Thyroid gland (tissue), 4 donors: ENCODE results near the gene CAMKMT. TPM values are rescaled to one million over a fixed set of nuclear protein-coding genes. Genes with fewer than 3 reads are reported as not detected.

Experiments
- DNase-seq, 2 donors: peaks; one replicate each; pipeline ENCODE4 v3.0.0-alpha.2; 2019
- H3K27ac ChIP-seq, 3 donors: fragments of 200-600 bp; sonication (generic); 1 replicate in 2 of 3; 2 replicates in 1 of 3; pipeline ENCODE4 v1.5.1; 2016 to 2019; ENCODE audit warnings: mild to moderate bottlenecking in 1 of 3, moderate library complexity in 1 of 3
- H3K27me3 ChIP-seq: fragments of 200-600 bp; sonication (generic); one replicate; pipeline ENCODE4 v1.5.1; 2019
- H3K36me3 ChIP-seq, 2 donors: fragments of 200-600 bp; sonication (generic); one replicate each; pipeline ENCODE4 v1.5.1; 2016 to 2019
- H3K4me1 ChIP-seq, 2 donors: fragments of 200-600 bp; sonication (generic); one replicate each; pipeline ENCODE4 v1.5.1; 2017 to 2019
- H3K4me3 ChIP-seq, 3 donors: fragments of 200-600 bp; sonication (generic); replicated peaks in 1 of 3; 1 replicate in 2 of 3; 2 replicates in 1 of 3; pipeline ENCODE4 v1.5.1; 2016; ENCODE audit warnings: mild to moderate bottlenecking in 1 of 3
- H3K9me3 ChIP-seq: fragments of 200-600 bp; sonication (generic); one replicate; pipeline ENCODE4 v1.5.1; 2017
- POLR2A ChIP-seq, 2 donors: fragments of 450-650 bp; IDR thresholded peaks; one replicate each; pipeline ENCODE4 v1.6.1; 2017; ENCODE audit warnings: antibody characterized with exemption in 2 of 2, mild to moderate bottlenecking in 2 of 2, moderate library complexity in 1 of 2
- WGBS, 2 donors: methylation state at CpG; one replicate each; pipeline ENCODE4 v1.1.5; 2017; 5-methylcytosine and 5-hydroxymethylcytosine counted together
- intact Hi-C: fragments of 100-400 bp; cut with DNase I; formaldehyde crosslinking; loops from one replicate; pipeline ENCODE4 v1.15.1; 2023
- total RNA-seq, 4 donors: library from RNA; depleted of rRNA; stranded (reverse); fragments of >200 nt; gene quantifications; one replicate each; pipeline ENCODE4 v1.2.3, GENCODE V29; 2016
- TF ChIP-seq, protein P1 (sequence below), 6 experiments: fragments of 200-600 bp in 3 of 6; fragments of 450-650 bp in 3 of 6; sonication (generic) in 3 of 6; IDR thresholded peaks; one replicate each; pipeline ENCODE4 v1.5.1; 2016 to 2019; ENCODE audit warnings: antibody characterized with exemption in 6 of 6, mild to moderate bottlenecking in 2 of 6, inconsistent platforms in 1 of 6, moderate library complexity in 1 of 6

The CAMKMT gene
- total RNA-seq, 4 donors from 2014 or later = 13.5 to 23.7 (median 17.2) TPM

DNA sequence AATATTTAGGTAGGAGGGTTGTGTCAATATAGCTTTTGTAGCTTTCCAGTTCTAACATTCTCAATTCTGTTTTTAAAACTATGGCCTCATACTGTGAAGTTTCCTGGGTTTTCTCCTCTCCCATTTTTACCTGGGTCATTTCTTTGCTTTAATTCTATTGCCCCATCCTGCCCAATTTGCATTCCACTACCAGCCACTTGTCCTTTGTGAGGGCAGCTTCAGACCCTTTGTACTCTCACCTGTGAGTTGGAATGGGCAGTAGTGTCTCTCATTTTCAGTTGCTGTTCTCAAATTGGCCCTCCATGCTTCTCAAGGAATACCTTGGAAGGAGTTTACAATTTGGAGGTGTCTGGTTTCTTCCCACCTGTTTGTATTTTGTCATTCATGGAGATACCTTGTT is 108.4 kb downstream of the CAMKMT start:
- no peak for DNase-seq
- Histone ChIP-seq H3K27ac (no peak overlapping the region), H3K4me1 (no peaks in the 10 kb centered on the region), H3K9me3 (no peaks in the 10 kb centered on the region), H3K4me3 (no peak overlapping the region), H3K36me3 (no peaks in the 10 kb centered on the region), H3K27me3 (no peaks in the 10 kb centered on the region)
- no peak for TF ChIP-seq POLR2A (IDR thresholded peaks at IDR 0.05)
- TF ChIP-seq, protein P1, sequence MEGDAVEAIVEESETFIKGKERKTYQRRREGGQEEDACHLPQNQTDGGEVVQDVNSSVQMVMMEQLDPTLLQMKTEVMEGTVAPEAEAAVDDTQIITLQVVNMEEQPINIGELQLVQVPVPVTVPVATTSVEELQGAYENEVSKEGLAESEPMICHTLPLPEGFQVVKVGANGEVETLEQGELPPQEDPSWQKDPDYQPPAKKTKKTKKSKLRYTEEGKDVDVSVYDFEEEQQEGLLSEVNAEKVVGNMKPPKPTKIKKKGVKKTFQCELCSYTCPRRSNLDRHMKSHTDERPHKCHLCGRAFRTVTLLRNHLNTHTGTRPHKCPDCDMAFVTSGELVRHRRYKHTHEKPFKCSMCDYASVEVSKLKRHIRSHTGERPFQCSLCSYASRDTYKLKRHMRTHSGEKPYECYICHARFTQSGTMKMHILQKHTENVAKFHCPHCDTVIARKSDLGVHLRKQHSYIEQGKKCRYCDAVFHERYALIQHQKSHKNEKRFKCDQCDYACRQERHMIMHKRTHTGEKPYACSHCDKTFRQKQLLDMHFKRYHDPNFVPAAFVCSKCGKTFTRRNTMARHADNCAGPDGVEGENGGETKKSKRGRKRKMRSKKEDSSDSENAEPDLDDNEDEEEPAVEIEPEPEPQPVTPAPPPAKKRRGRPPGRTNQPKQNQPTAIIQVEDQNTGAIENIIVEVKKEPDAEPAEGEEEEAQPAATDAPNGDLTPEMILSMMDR (IDR thresholded peaks at IDR 0.05) = no peak
- intact Hi-C loops = no loop called here

DNA sequence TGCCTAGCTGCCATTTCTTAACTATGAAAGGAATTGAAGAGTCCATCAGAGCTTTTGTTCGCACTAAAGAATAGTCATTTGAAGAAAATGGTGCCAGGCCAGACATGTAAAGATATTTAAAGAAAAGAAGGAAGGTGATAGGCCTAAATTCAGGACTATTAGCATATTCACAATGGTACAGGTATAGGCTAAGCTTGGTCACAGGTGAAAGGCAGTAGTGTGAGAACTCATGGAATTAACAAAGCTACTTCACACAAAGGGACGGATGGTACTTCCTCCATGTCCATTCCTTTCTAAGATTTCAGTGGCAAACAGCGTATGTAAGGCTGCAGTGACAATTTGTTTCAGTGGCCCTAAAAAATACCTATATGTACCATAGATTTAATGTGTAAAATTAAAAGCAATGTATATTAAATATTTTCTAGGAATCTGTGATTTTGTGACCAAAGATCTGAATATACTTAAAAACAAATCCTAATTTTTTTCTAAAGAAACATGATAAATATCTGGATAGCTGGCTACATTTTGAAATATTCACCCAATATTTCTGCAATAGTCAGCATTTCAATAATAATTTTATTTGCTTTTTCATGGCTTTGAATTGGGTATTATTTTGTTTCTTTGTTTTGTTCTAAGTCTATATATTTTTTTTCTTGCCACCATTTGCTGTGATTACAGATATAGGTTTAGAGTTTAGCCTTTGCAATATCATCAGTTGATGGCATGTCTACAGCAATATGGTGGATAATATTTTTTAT is 116.1 kb downstream of the CAMKMT start:
- TF ChIP-seq POLR2A (IDR thresholded peaks at IDR 0.05) = no peak
- TF ChIP-seq, protein P1 (IDR thresholded peaks at IDR 0.05) = no peak
- Histone ChIP-seq H3K4me1 (no peaks in the 10 kb centered on the region), H3K4me3 (no peak overlapping the region), H3K27me3 (no peaks in the 10 kb centered on the region), H3K9me3 (no peaks in the 10 kb centered on the region), H3K36me3 (no peaks in the 10 kb centered on the region), H3K27ac (no peak overlapping the region)
- intact Hi-C loops = no loop called here
- 95% methylated on average over 3 of the region's 3 CpGs for WGBS, 2 donors
- no peak for DNase-seq

DNA sequence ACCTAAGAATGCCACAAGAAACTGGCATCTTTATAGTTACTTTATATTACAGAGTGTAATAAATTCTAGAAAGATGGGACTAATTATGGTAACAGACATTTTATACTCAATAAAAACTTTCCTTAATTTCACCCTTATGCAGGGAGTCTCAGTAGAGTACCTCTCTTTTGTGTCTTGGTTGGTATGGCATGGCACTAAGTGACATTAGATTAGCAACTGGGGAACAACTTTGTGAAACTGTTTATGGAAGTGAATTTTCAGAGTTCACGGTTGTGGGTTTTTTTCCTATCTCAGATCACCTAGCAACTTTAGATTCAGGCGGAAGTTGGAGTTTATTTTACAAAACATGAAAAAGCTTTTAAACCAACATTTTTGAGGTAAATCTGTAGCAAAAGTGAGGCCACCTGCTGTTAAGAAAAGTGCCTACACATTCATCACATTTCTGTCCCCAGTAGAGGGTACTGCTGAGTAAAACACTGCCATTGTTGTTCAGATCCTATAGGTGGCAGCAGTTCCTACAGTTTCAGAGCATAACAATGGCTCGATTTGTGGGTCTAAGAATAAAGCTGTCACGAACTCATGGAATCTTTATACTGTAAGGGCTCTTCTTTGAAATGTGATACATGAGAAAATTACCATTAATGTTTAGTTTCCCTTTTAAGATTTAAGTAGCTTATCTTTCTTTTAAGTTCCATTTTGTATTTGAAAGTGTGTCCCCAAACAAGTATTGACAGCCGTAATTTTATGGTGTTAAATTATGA is 117.6 kb downstream of the CAMKMT start:
- WGBS, 2 donors = 22 to 23% methylated on average over 5 of the region's 5 CpGs
- Histone ChIP-seq H3K4me3 (no peak overlapping the region), H3K9me3 (no peaks in the 10 kb centered on the region), H3K27ac (no peak overlapping the region), H3K4me1 (no peaks in the 10 kb centered on the region), H3K27me3 (no peaks in the 10 kb centered on the region), H3K36me3 (no peaks in the 10 kb centered on the region)
- intact Hi-C loops = no loop called here
- TF ChIP-seq POLR2A (IDR thresholded peaks at IDR 0.05) = no peak
- TF ChIP-seq, protein P1 (IDR thresholded peaks at IDR 0.05) = peak; percentile 90 to 100 (median 98)
- DNase-seq = peak; percentile 14 to 17

DNA sequence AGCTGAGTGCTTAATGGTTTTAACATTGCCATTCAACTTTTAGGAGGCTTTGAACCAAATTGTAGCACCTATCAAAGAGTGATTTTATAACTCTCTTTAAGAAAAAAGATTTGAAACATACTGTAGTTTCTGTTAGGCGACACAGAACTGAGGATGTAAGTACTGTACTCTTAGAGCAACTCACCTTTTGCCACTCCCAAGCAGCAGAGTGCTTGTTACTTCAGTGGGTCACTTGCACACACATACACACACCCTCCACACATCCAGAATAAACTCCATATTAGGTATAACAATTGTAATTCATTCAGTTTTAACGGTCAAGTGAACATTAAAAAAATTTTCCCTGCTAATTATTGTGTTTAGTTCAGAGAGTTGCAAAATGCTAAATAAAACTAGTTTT is 118.3 kb downstream of the CAMKMT start:
- Histone ChIP-seq H3K4me3 (no peak overlapping the region), H3K9me3 (no peaks in the 10 kb centered on the region), H3K27me3 (no peaks in the 10 kb centered on the region), H3K36me3 (no peaks in the 10 kb centered on the region), H3K4me1 (no peaks in the 10 kb centered on the region), H3K27ac (no peak overlapping the region)
- 92% methylated on average over 2 of the region's 2 CpGs for WGBS, 2 donors
- intact Hi-C loops = no loop called here
- TF ChIP-seq, protein P1 (IDR thresholded peaks at IDR 0.05) = no peak
- no peak for TF ChIP-seq POLR2A (IDR thresholded peaks at IDR 0.05)
- no peak for DNase-seq

DNA sequence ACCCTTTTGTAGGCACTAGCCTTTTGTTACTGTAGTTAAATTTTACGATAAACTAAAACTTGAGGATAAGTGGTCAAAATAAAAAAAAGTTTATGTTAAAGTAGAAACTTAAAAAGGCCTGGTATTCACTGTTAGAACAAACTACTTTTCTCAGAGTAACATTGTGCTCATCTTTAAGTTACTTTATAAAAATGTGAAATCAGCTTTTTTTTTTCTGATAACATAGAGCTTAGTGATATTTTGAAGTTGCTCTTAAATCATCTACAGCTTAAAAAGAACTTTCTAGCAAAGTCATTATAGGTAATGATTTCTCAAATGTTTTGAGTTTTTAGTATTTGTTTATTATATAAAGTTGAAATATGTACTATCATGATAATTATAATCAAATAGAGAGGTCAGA is 125.3 kb downstream of the CAMKMT start:
- no peak for DNase-seq
- Histone ChIP-seq H3K27ac (no peak overlapping the region), H3K27me3 (no peaks in the 10 kb centered on the region), H3K4me1 (no peaks in the 10 kb centered on the region), H3K36me3 (no peaks in the 10 kb centered on the region), H3K4me3 (no peak overlapping the region), H3K9me3 (no peaks in the 10 kb centered on the region)
- intact Hi-C loops = no loop called here
- WGBS, 2 donors = 97 to 99% methylated on average over 1 of the region's 1 CpG
- TF ChIP-seq, protein P1 (IDR thresholded peaks at IDR 0.05) = no peak
- no peak for TF ChIP-seq POLR2A (IDR thresholded peaks at IDR 0.05)
